ENCODE results near the gene RAB12.
"Not testable (repeated sequence)": the region's sequence is repeated elsewhere in the genome, so short reads cannot be mapped to it uniquely, and the experiment has no call there.

Gene RAB12

DNA sequence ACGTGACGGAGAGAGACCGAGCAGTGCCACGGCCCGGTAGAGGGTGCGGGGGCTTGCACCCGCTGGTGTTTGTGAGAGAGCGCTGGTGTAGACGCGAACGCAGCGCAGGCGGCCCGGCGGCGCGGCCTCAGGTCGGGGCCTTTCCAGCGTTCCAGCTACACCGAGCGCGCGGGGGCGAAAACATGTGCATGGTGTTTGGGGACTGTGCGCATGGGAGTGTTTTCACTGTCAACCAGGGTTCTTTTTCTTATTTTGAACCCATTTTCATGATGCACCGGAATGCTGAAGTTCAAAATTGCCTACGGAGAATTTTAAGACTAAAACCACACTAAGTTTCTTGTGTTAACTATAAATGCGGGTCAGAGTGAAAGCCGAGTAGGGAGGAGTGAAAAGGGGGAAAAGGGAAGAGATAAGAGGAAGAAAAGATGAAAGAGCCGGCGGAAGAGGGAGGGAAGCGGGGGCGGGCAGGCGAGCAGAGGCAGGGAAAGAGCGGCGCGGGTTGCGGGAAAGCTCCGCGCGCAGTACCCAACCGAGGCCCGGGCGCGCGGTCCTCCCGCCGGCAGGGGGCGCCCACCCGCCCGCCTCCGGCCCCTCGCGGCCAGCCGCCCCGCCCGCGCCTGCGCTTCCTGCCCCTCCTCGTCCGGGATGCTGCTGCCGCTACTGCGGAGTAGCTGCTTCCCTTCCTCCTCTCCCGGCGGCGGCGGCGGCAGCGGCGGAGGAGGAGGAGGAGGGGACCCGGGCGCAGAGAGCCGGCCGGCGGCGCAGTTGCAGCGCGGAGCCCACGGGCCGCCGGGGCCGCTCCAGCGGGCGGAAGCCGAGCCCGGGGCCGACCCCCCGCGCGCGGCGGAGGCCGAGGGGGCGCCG, at the start of gene RAB12:
Gene RAB12 (plus strand): TSS at position 643 of the 864 bp plus-strand sequence. CDS start 3 bp downstream, at position 646.
- DNase-seq, result peak; percentile 61

DNA sequence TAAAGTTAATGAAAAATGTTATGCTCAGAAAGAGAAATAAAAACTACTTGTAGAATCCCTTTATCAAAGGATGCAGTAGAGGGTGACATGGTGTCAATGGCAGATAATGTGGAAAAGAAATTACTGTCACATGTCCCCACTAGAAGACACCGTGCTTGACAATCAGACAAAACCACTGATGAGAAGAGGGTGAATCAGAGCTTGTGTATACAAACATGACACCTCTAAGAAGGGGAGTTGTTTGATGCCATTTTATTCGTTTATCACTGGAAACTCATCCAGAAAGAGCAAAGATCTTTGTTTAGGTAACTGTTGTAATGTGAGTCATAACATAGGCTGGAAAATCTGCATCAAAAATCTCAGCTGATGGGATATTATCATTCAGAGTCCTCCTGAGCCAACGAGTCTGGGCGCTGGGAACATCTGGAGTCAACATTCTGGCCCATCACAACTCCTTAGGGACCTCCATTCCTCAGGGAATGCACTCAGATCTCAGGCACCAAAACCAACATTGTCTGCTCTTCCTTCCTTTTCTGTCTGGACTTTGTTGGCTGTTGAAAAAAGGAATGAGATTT, 49.5 kb upstream of the RAB12 start:
- no peak for DNase-seq

DNA sequence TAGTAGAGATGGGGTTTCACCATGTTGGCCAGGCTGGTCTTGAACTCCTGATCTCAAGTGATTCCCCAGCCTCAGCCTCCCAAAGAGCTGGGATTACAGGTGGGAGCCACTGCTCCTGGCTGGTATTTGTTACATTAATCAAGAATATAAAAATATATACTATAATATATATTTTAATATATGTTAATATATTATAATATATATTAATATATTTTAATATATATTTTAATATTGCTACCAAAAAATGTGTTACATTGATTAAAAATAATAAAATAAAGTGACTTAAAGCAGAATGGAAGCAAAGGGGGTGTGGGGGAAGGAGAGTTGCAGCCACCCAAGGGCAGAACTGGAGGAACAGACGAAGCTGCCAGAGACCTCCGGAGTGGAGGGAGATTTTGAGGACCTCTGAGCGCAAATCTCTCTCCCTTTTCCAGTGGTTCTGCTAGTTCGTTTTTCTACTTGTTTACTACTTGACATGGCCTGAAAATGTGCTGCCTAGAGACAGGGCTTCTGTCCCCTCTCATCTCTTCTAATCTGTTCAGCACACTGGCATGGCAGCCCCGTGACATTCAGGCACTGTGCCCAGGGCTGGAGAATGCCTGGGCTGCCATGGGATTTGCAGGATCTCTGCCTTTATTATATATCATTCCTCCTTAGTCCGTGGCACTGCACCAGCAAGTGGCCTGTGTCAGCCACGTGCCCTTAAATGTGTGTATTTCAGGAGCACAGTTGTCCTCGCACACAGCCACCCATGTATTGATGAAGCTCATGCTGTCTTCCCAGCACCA, 47.9 kb upstream of the RAB12 start:
- no peak for DNase-seq

- DNase-seq, result no peak
Measured at GRCh38 chr18:8562070-8562469, 47.2 kb upstream of the RAB12 start.

DNA sequence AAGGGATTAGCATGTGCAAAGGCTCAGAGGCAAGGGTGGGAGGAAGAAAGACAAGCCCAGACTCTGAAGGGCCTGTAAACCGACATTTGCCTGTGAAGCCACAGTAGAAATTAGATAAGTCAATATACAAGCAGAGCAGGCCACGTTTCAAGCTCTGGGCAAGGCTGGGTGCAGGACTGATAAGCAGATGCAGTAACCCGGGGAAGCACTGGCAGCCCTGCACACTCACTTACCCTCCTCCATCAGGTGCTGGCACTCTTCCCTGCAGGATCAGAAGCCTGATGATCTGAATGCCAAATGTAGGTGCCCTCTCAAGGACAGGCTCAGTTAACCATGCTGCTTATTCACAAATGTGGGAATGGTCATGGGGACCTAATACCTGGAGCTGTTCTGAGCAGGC, 46.3 kb upstream of the RAB12 start:
- no peak for DNase-seq

DNA sequence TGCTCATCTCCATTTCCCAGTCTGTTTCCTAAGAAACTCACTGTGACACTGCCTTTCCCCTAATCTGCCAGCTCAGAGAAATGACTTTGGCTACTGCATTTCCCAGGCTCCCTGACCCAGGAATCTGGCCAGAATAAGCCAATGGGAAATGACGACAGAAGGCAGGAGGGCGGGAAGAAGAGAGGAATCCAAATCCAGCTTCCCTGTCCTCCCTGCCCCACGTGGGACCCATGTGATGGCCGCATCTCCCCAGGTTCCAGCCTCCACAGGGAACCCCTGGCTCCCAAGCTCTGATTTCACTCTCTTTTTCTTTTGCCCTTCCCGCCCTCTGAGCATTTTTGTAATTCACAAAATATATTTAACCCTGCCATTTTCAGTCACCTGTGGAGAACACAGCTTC, 37.8 kb upstream of the RAB12 start:
- no peak for DNase-seq

DNA sequence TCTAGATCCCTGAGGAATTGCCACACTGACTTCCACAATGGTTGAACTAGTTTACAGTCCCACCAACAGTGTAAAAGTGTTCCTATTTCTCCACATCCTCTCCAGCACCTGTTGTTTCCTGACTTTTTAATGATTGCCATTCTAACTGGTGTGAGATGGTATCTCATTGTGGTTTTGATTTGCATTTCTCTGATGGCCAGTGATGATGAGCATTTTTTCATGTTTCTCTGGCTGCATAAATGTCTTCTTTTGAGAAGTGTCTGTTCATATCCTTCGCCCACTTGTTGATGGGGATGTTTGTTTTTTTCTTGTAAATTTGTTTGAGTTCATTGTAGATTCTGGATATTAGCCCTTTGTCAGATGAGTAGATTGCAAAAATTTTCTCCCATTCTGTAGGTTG, 35.5 kb upstream of the RAB12 start:
- not testable (repeated sequence) for DNase-seq

DNA sequence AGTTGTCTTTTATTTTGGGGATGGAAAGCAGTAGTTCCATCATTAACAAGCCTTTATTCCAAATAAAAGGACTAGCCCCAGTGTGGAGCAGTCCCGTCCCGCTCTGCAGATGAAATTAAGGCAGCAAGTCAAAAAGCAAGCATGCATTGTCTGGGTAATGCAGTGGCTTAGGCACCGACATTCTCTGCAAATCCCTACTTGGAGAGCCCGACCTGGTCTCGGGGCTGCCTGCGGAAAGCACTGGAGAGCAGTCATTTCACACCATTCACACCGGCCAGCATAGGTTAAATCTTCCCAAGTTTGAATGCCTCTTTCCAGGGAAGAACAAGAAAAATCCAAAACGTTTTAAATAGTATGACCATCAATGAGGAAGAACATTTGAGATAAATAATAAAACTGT, 24.4 kb upstream of the RAB12 start:
- DNase-seq, result no peak

DNA sequence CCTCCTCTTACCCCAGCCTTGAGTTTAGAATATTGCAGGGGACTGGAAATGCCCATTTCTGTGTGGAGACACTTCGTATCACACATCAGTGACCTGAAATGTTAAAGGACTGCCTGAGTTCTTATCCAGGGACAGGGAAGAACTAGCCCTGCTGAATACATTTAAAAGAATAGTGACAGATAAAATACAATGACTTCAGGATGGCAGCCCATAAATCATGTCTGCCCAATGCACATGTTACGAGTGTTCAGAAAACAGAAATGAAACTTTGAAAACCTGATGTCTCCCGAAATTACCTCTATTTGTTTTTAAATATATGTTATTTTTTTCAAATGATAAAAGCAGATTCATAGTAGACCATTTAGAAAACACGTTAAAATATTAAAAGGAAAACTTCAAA, 22.3 kb upstream of the RAB12 start:
- DNase-seq, result no peak

DNA sequence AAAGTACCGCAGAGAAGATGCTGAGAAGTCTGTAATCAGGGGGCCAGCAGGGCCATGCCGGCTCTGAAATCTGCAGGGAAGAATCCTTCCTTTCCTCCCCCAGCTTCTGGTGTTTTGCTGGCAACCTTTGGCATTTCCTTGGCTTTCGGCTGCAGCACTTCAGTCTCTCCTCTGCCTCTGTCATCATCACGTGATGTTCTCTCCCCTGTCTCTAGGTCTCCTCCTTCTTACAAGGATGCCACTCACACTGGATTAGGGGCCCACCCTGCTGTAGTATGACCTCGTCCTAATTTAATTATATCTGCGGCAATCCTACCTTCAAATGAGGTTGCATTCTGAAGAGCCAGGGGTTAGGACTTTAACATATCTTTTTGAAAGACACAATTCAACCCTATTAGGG, 13.8 kb upstream of the RAB12 start:
- DNase-seq, result no peak

- no peak for DNase-seq
Measured at GRCh38 chr18:8601277-8602032, 7.8 kb upstream of the RAB12 start.

- no peak for DNase-seq
Measured at GRCh38 chr18:8602040-8602439, 7.2 kb upstream of the RAB12 start.

DNA sequence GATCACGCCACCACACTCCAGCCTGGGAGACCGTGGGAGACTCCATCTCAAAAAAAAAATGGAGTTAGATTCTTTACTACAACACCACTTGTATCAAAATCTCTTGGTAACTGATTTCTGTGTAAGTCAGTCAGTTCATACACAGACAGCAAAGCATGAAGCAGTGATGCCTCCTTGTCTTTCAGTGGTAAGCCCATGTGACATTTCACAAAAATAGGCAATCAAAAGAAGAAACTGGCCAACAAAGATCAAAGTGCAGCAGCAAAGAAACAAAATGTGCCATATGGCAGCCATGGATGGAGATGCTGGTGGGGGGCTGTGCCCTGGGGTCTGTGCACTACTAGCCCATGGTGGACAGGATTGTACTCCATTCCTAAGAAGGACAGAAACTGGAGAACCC, 6.7 kb upstream of the RAB12 start:
- no peak for DNase-seq

- no peak for DNase-seq
Measured at GRCh38 chr18:8603663-8604520, 5.3 kb upstream of the RAB12 start.

- no peak for DNase-seq
Measured at GRCh38 chr18:8605974-8606373, 3.3 kb upstream of the RAB12 start.

DNA sequence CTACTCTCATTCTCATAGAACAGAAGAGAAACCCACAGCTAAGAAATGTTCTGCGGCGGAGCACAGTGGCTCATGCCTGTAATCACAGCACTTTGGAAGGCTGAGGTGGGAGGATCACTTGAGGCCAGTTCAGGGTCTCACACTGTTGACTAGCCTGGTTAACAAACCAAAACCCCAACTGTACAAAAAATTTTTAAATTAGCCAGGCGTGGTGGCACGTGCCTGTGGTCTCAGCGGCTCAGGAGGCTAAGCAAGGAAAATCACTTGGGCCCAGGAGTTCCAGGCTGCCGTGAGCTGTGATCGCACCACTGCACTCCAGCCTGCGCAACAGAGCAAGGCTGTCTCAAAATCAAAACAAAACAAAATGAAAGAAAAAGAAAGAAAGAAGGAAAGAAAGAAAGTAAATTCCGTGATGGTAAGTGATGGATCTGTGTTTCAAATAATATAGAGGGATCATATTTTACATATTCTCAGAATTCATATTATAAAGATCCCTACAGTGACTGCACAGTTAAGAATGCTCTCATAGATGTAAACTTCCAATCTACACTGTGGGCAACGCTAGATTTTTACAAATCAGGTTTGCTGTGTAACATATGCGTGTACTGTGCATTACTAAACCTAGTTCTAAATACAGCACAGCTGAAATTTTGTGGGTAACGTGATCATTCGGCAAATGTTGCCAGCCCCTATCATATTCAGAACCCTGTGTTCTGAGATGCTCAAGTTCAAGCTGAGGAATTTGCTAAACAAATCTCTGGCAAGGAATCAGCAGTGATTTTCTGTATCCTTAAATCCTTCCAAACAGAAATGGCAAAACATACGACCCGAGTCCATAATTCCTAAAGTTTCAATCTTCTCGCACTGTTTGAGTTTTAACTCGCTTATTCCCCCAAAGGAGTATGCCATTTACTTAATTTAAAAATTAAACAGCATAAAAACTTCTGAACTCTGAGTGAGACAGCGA, 1.2 kb upstream of the RAB12 start:
- no peak for DNase-seq

GRCh38 chr18:8609659-8610458, 622 bp downstream of the RAB12 start:
- no peak for DNase-seq

- DNase-seq, result no peak
Measured at GRCh38 chr18:8610459-8610851, 1.2 kb downstream of the RAB12 start.

GRCh38 chr18:8611916-8612576, 2.8 kb downstream of the RAB12 start:
- DNase-seq, result no peak

Measured in NCI-H1048 (cell line).